ENCODE measurements around the gene ZC3H18. TPM values are rescaled to one million over a fixed set of nuclear protein-coding genes. Genes with fewer than 3 reads are reported as not detected.

Gene ZC3H18
- total and polyA plus RNA-seq, 2 experiments from 2014 or later, result 16.8 to 37.1 TPM

- no peaks in the 10 kb centered on the region for H3K9me3 ChIP-seq (ENCODE audit: low read depth)
- no peak overlapping the region for H2AFZ ChIP-seq
- no peaks in the 10 kb centered on the region for H3K36me3 ChIP-seq (replicated peaks; ENCODE audit: insufficient read depth, low read depth)
- peaks cover 7% of the 10 kb centered on the region for H4K20me1 ChIP-seq (ENCODE audit: insufficient read depth, poor library complexity, severe bottlenecking)
- DNase-seq (ENCODE audit: low spot score), result no peak
- no peaks in the 10 kb centered on the region for H3K27me3 ChIP-seq
- 93% methylated on average over 19 of the region's 19 CpGs for WGBS (ENCODE audit: low lambda C conversion rate, missing lambda C conversion rate)
- H3K4me2 ChIP-seq, result no peak overlapping the region
- peaks cover 16% of the 10 kb centered on the region for H3K79me2 ChIP-seq
- H3K9me2 ChIP-seq (replicated peaks; ENCODE audit: insufficient read depth), result no peaks in the 10 kb centered on the region
- no peak for TF ChIP-seq EZH2 (IDR thresholded peaks at IDR 0.05; ENCODE audit: borderline replicate concordance)
- no peak for TF ChIP-seq CTCF (IDR thresholded peaks at IDR 0.05; ENCODE audit: poor library complexity)
- TF ChIP-seq EZH2phosphoT487 (IDR thresholded peaks at IDR 0.05; ENCODE audit: low read depth, severe bottlenecking, unreplicated experiment), result no peak
- no peak overlapping the region for H3K4me3 ChIP-seq
- no peak overlapping the region for H3K27ac ChIP-seq
- H3K4me1 ChIP-seq (ENCODE audit: insufficient read depth), result peaks cover 14% of the 10 kb centered on the region
Observed at GRCh38 chr16:88618956-88619667, 48.9 kb downstream of the ZC3H18 start.

- Histone ChIP-seq H3K27ac (no peak overlapping the region), H3K79me2 (peaks cover 16% of the 10 kb centered on the region), H2AFZ (no peak overlapping the region), H3K4me2 (no peak overlapping the region), H3K4me3 (no peak overlapping the region), H3K27me3 (no peaks in the 10 kb centered on the region), H3K36me3 (replicated peaks; ENCODE audit: insufficient read depth, low read depth) (no peaks in the 10 kb centered on the region), H3K4me1 (ENCODE audit: insufficient read depth) (peaks cover 14% of the 10 kb centered on the region), H4K20me1 (ENCODE audit: insufficient read depth, poor library complexity, severe bottlenecking) (peaks cover 7% of the 10 kb centered on the region), H3K9me2 (replicated peaks; ENCODE audit: insufficient read depth) (no peaks in the 10 kb centered on the region), H3K9me3 (ENCODE audit: low read depth) (no peaks in the 10 kb centered on the region)
- 85% methylated on average over 14 of the region's 14 CpGs for WGBS (ENCODE audit: low lambda C conversion rate, missing lambda C conversion rate)
- no peak for DNase-seq (ENCODE audit: low spot score)
- no peak for TF ChIP-seq CTCF (IDR thresholded peaks at IDR 0.05; ENCODE audit: poor library complexity)
- no peak for TF ChIP-seq EZH2phosphoT487 (IDR thresholded peaks at IDR 0.05; ENCODE audit: low read depth, severe bottlenecking, unreplicated experiment)
- no peak for TF ChIP-seq EZH2 (IDR thresholded peaks at IDR 0.05; ENCODE audit: borderline replicate concordance)
Observed at GRCh38 chr16:88619859-88620815, 49.9 kb downstream of the ZC3H18 start.

GRCh38 chr16:88622125-88622524 is 51.9 kb downstream of the ZC3H18 start:
- no peaks in the 10 kb centered on the region for H3K27me3 ChIP-seq
- H3K79me2 ChIP-seq, result peaks cover 10% of the 10 kb centered on the region
- TF ChIP-seq EZH2phosphoT487 (IDR thresholded peaks at IDR 0.05; ENCODE audit: low read depth, severe bottlenecking, unreplicated experiment), result no peak
- no peak for TF ChIP-seq EZH2 (IDR thresholded peaks at IDR 0.05; ENCODE audit: borderline replicate concordance)
- TF ChIP-seq CTCF (IDR thresholded peaks at IDR 0.05; ENCODE audit: poor library complexity), result no peak
- no peak overlapping the region for H2AFZ ChIP-seq
- no peak overlapping the region for H3K4me2 ChIP-seq
- H3K9me3 ChIP-seq (ENCODE audit: low read depth), result no peaks in the 10 kb centered on the region
- H3K4me3 ChIP-seq, result no peak overlapping the region
- H4K20me1 ChIP-seq (ENCODE audit: insufficient read depth, poor library complexity, severe bottlenecking), result peaks cover 7% of the 10 kb centered on the region
- WGBS (ENCODE audit: low lambda C conversion rate, missing lambda C conversion rate), result 96% methylated on average over 19 of the region's 19 CpGs
- no peak for DNase-seq (ENCODE audit: low spot score)
- H3K9me2 ChIP-seq (replicated peaks; ENCODE audit: insufficient read depth), result no peaks in the 10 kb centered on the region
- H3K36me3 ChIP-seq (replicated peaks; ENCODE audit: insufficient read depth, low read depth), result no peaks in the 10 kb centered on the region
- H3K27ac ChIP-seq, result no peak overlapping the region
- H3K4me1 ChIP-seq (ENCODE audit: insufficient read depth), result peaks cover 14% of the 10 kb centered on the region
